ENCODE measurements around the gene B3GALT5. TPM values are rescaled to one million over a fixed set of nuclear protein-coding genes. Genes with fewer than 3 reads are reported as not detected.

Gene B3GALT5
- total and polyA plus RNA-seq, 2 of the 4 experiments (the other 2 are of a cell fraction) = 0.05 to 0.18 TPM

DNA sequence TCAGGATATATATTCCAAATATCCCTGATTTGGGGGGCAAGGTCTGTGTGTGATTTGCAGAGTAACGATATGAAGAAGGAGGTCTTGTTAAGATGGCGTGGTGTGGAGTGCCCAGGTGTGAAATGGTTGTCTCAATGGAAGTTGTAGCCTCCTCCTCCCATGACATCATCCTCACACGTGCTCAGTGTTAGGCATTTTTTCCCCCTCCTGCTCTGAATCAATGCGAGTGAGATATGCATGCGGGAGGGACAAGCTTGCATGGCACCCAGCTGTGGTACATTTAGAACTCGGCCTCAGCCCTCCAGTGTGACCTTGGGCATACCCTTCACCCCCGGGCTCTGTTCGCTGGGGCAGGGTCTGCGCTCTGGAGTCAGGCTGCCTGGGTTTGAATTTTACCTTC is 55.6 kb downstream of the B3GALT5 start:
- no peak overlapping the region for H3K27ac ChIP-seq (ENCODE audit: insufficient read depth, low read length)
- H3K56ac ChIP-seq (ENCODE audit: extremely low read depth, insufficient read depth, low read length) = no peak overlapping the region
- 67% methylated on average over 4 of the region's 9 CpGs; no CpG with 5 or more reads in 1 of the 2 experiments for WGBS, 2 experiments (ENCODE audit: extremely low coverage in 2 of 2, insufficient read length in 1 of 2)
- no peak overlapping the region for H3K18ac ChIP-seq (ENCODE audit: low read depth, low read length)
- ChIA-PET POLR2A (ENCODE audit: unreplicated experiment) (interaction anchor here (0.8 kb wide), 1 partner anchor 24 kb away, joined by 4 read pairs; no protein-coding TSS in a partner anchor), CTCF (no interaction called here)
- H2BK20ac ChIP-seq (ENCODE audit: low read depth, low read length) = no peak overlapping the region
- dilution Hi-C loops (cut with HindIII; ENCODE audit: low sequenced_read_pairs, unreplicated experiment) (no loop called here), in situ Hi-C loops (cut with MboI; ENCODE audit: low sequenced_read_pairs) (no loop called here), intact Hi-C loops (cut with micrococcal nuclease) (no loop called here)
- H2AK5ac ChIP-seq (ENCODE audit: low read depth, low read length) = no peak overlapping the region
- H4K20me1 ChIP-seq (ENCODE audit: insufficient read depth, low read length) = no peaks in the 10 kb centered on the region
- no peak for DNase-seq
- H3K36me3 ChIP-seq (ENCODE audit: control insufficient read depth, insufficient read depth, low read length) = no peaks in the 10 kb centered on the region
- TF ChIP-seq MAFK (IDR thresholded peaks at IDR 0.05; ENCODE audit: low read depth, low read length) (no peak), FOS (IDR thresholded peaks at IDR 0.05; ENCODE audit: low read depth, low read length) (no peak)
- no peak overlapping the region for H2AFZ ChIP-seq (replicated peaks; ENCODE audit: low read length, poor library complexity)
- H4K8ac ChIP-seq (ENCODE audit: low read depth in 2 of 2, low read length in 2 of 2) = no peak overlapping the region
- no peak overlapping the region for H3K4ac ChIP-seq (ENCODE audit: low read depth, low read length)
- H3K9me3 ChIP-seq (ENCODE audit: control insufficient read depth, insufficient read depth, low read length) = peaks cover 4% of the 10 kb centered on the region; the same call in 1 of the 2 replicates
- H3K14ac ChIP-seq (replicated peaks; ENCODE audit: low read depth, low read length) = no peak overlapping the region
- H2AK9ac ChIP-seq (replicated peaks; ENCODE audit: low read depth, low read length, poor library complexity) = no peak overlapping the region
- H2BK15ac ChIP-seq (ENCODE audit: low read depth, low read length) = no peak overlapping the region
- no peak overlapping the region for H2BK120ac ChIP-seq (ENCODE audit: low read depth, low read length)
- no peak for ATAC-seq (ENCODE audit: low read depth)
- peaks cover 2% of the 10 kb centered on the region for H3K27me3 ChIP-seq (ENCODE audit: control insufficient read depth, insufficient read depth, low read length)
- no peak overlapping the region for H3K4me3 ChIP-seq (ENCODE audit: insufficient read depth, low read depth, low read length)
- H2BK5ac ChIP-seq (ENCODE audit: low read depth, low read length, poor library complexity, severe bottlenecking) = no peak overlapping the region
- BruUV-seq (replicated peaks) = no TSS peak
- H3K4me2 ChIP-seq (ENCODE audit: low read depth, low read length) = no peak overlapping the region
- no peaks in the 10 kb centered on the region for H3K4me1 ChIP-seq (ENCODE audit: control insufficient read depth, insufficient read depth, low read length)
- H4K91ac ChIP-seq (ENCODE audit: insufficient read depth, low read depth, low read length) = no peak overlapping the region
- H3K9me1 ChIP-seq (ENCODE audit: insufficient read depth, low read length) = no peaks in the 10 kb centered on the region
- no peak overlapping the region for H3K23ac ChIP-seq (ENCODE audit: low read depth, low read length)
- H4K5ac ChIP-seq (ENCODE audit: low read depth, low read length) = no peak overlapping the region
- no peak overlapping the region for H3K9ac ChIP-seq (ENCODE audit: low read depth, low read length)
- no peaks in the 10 kb centered on the region for H3K79me1 ChIP-seq (ENCODE audit: low read depth in 1 of 2, low read length in 2 of 2)
